Activated CD4-positive, alpha-beta T cell treated with anti-CD3 and anti-CD28 coated beads for 4 hours (primary cell): Measurements from ENCODE around the gene GTF2E1.
A peak's percentile ranks its signal among the peaks of the same experiment; 100 is the strongest.
"Not testable (repeated sequence)": the region's sequence is repeated elsewhere in the genome, so short reads cannot be mapped to it uniquely, and the experiment has no call there.

Experiments
- DNase-seq, 2 donors: peaks; one replicate each; pipeline ENCODE4 v3.0.0-alpha.2; 2020

Gene GTF2E1

DNA sequence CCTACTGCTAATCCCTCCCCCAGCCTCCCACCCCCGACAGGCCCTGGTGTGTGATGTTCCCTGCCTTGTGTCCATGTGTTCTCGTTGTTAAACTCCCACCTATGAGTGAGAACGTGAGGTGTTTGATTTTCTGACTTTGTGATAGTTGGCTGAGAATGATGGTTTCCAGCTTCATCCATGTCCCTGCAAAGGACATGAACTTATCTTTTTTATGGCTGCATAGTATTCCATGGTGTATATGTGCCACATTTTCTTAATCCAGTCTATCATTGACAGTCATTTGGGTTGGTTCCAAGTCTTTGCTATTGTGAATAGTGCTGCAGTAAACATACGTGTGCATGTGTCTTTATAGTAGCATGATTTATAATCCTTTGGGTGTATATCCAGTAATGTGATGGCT lies 16.0 kb downstream of the GTF2E1 start:
- not testable (repeated sequence) for DNase-seq

- DNase-seq, result no peak
Measured at GRCh38 chr3:120762615-120763014, 20.1 kb downstream of the GTF2E1 start.

GRCh38 chr3:120763601-120764000 lies 21.1 kb downstream of the GTF2E1 start:
- no peak for DNase-seq

DNA sequence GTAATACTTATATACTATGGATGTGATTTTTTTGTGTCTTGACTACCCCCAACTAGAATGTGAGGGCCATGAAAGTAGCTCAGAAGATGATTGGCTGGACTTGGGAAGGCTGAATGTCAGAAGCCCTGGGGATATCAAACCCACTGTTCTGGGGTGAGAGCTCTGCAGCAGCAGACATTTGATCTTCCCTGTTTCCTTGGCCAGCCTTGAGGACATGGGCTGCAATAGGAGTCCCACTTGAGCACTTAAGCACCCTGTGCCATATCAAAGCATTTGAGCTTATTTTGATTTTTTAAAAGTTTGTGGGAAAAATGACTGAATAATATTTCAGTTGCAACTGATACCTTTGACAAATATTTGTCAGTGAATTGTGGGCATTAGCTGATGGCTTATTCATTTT lies 21.7 kb downstream of the GTF2E1 start:
- no peak for DNase-seq

GRCh38 chr3:120765830-120766493 lies 23.4 kb downstream of the GTF2E1 start:
- DNase-seq, result no peak

GRCh38 chr3:120766576-120766975 lies 24.0 kb downstream of the GTF2E1 start:
- DNase-seq, result no peak

- DNase-seq, result no peak
Measured at GRCh38 chr3:120767106-120767505, 24.6 kb downstream of the GTF2E1 start.

GRCh38 chr3:120769436-120769835 lies 26.9 kb downstream of the GTF2E1 start:
- no peak for DNase-seq

DNA sequence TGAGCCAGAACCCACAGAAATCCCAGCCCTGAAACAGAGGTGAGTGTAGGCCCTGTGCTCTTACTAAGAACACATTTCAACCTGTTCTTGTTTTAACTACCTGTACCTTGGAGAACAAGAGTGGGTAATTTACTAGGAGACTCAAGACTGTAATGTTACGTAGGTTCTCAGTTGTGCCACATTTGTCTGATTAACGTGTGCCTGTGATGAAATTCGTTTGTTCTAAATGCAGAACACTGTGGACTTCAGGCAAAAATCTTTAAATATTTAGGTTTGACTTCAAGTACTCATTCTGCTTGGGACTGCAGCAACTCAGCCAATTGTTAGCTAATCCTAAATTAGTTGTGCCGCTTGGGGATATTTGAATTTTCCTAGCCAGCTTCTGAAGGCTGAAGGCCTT lies 28.3 kb downstream of the GTF2E1 start:
- DNase-seq, result no peak

DNA sequence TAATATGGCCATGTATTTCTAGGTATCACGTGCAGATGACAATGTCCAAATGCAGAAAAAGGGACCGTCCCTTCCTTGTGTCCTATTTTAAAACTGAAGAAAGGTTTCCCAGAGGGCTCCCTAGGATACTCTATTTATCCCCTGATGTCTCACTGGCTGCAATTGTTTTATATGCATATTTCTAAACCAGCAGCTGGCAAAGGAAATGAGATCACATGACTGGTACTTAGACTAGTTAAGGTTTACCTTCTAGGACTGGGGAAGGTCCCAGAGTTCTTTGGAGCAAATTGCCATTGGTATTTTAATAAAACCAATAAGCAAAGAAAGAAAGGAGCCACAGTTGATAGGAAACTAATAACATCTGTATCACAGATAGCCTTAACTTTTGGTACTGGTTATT lies 29.5 kb downstream of the GTF2E1 start:
- DNase-seq, result no peak

- no peak for DNase-seq
Measured at GRCh38 chr3:120773932-120774331, 31.4 kb downstream of the GTF2E1 start.

- DNase-seq, result no peak
Measured at GRCh38 chr3:120775411-120775810, 32.9 kb downstream of the GTF2E1 start.

- DNase-seq, result no peak
Measured at GRCh38 chr3:120778776-120779175, 36.2 kb downstream of the GTF2E1 start.

DNA sequence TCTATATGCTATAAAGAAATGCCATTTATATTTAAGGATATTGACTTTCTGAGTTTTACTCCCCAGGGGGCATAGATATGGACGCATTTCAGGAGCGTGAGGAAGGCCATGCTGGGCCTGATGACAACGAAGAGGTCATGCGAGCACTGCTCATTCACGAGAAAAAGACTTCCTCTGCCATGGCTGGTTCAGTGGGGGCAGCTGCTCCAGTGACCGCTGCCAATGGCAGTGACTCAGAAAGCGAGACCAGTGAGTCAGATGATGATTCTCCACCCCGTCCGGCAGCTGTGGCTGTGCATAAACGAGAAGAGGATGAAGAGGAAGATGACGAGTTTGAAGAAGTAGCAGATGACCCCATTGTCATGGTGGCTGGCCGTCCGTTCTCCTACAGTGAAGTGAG lies 38.4 kb downstream of the GTF2E1 start:
- DNase-seq, result no peak

DNA sequence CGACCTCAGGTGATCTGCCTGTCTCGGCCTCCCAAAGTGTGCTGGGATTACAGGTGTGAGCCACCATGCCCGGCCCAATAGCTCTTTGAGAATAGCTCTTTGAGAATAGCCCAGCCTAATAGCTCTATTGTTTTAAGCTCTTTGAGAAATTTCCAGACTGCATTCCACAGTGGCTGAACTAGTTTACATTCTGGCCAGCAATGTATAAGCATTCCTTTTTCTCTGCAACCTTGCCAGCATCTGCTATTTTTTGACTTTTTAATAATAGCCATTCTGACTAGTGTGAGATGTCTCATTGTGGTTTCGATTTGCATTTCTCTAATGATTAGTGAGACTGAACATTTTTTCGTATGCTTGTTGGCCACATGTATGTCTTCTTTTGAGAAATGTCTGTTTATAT lies 43.3 kb downstream of the GTF2E1 start:
- not testable (repeated sequence) for DNase-seq

- DNase-seq, result no peak
Measured at GRCh38 chr3:120791010-120791409, 48.5 kb downstream of the GTF2E1 start.

- DNase-seq, result no peak
Measured at GRCh38 chr3:120791913-120792312, 49.4 kb downstream of the GTF2E1 start.

GRCh38 chr3:120793601-120794000 lies 51.1 kb downstream of the GTF2E1 start:
- DNase-seq, result no peak

GRCh38 chr3:120795017-120795648 lies 52.6 kb downstream of the GTF2E1 start:
- DNase-seq, result peak; percentile 71 to 82

GRCh38 chr3:120795959-120796358 lies 53.4 kb downstream of the GTF2E1 start:
- DNase-seq, result no peak

DNA sequence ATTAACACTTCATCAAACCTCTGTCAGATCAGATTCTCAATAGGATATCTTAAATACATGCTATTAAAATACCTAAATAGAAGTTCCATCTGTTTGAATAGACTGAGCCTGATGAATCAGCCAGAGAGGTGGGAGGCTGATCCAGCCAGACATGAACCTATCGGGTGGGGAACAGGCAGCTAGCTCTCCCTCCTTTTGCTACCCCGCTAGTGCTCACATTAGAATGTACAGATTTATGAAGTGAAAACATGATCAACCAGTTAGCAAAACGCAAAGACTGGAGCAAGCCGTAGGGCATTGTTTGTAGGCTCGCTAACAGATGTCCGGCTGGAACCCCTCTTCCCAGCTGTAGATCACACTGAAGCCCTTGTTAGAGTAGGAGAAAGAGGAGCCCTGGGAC lies 54.4 kb downstream of the GTF2E1 start:
- no peak for DNase-seq

DNA sequence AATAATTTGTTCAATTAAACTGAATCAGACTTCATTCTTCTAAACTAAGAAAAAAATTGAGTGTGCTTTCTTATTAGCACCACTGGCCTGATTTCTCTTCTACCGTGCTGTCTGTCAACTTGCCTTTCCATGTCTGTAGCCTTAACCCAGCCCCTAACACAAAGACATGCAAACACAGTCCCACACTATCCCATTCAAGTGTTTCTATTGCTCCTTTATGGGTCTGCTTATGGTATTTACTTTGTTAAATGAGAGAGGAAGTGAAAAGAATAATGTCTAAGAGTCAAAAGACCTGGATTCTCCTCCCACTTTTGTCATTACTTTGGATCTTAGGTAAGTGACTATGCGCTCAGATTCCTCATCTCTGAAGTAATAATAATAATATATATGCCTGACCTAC lies 55.3 kb downstream of the GTF2E1 start:
- DNase-seq, result no peak

DNA sequence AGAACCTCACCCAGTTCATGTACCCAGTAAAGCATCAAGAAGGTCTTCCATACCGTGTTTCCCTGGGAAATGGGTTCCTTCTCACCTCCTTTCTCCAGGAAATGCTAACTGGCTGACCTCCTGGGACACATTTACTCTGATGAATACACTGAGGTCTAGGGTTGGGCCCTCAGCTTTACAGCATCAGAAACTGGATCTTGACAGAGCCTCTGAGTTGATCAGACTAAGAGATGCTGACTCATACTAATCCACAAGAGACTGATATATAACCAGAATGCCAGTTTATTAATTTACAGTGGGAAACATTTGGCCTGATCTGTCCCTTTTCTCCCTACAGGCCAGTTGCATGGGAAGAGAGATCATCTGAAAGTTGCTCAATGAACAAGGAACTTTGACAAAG lies 55.8 kb downstream of the GTF2E1 start:
- DNase-seq, result no peak

GRCh38 chr3:120800625-120801024 lies 58.1 kb downstream of the GTF2E1 start:
- DNase-seq, result no peak

DNA sequence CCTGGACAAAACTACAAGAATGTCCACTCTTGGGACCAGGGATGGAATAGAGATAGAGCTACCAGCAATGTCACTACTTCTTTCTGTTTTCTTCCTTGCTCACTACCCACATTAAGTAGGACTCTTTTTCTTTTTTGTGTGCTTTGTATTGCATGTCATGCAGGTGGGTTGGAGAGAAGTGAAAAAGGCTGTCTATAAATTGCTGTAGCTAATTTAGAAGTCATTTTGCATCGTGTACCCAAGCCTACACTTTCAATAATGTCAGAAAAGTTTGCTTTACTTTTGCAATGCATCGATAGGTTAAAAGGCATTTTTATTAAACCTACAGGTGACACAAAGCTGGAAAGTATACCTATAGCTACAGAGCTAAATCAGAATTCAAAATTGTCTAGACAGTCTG lies 58.9 kb downstream of the GTF2E1 start:
- no peak for DNase-seq
